T-helper 22 cell (primary cell): ENCODE measurements around the gene C1GALT1C1L.
"Not testable (repeated sequence)": the region's sequence is repeated elsewhere in the genome, so short reads cannot be mapped to it uniquely, and the experiment has no call there.

ENCODE experiments used
- DNase-seq: peaks from one replicate; pipeline ENCODE4 v3.0.0-alpha.2; 2020; ENCODE audit warnings: low read depth

C1GALT1C1L gene

GRCh38 chr2:43676322-43677050, at the start of gene C1GALT1C1L:
Gene C1GALT1C1L, minus strand, starts transcription at chr2:43676429. Its CDS starts 107 bp downstream, at chr2:43676322.
- no peak for DNase-seq

- DNase-seq, result no peak
Measured at GRCh38 chr2:43725711-43726246, 49.5 kb upstream of the C1GALT1C1L start.

GRCh38 chr2:43724728-43725526, 48.7 kb upstream of the C1GALT1C1L start:
- no peak for DNase-seq

GRCh38 chr2:43718530-43719124, 42.4 kb upstream of the C1GALT1C1L start:
- DNase-seq, result no peak

GRCh38 chr2:43717322-43717721, 41.1 kb upstream of the C1GALT1C1L start:
- no peak for DNase-seq

GRCh38 chr2:43715300-43716098, 39.3 kb upstream of the C1GALT1C1L start:
- DNase-seq, result no peak

- no peak for DNase-seq
Measured at GRCh38 chr2:43714164-43714563, 37.9 kb upstream of the C1GALT1C1L start.

GRCh38 chr2:43710866-43711265, 34.6 kb upstream of the C1GALT1C1L start:
- no peak for DNase-seq

GRCh38 chr2:43708891-43709290, 32.7 kb upstream of the C1GALT1C1L start:
- DNase-seq, result no peak

- no peak for DNase-seq
Measured at GRCh38 chr2:43708178-43708577, 31.9 kb upstream of the C1GALT1C1L start.

- DNase-seq, result no peak
Measured at GRCh38 chr2:43707255-43708015, 31.2 kb upstream of the C1GALT1C1L start.

GRCh38 chr2:43701111-43701510, 24.9 kb upstream of the C1GALT1C1L start:
- DNase-seq, result no peak

GRCh38 chr2:43699761-43700160, 23.5 kb upstream of the C1GALT1C1L start:
- no peak for DNase-seq

- not testable (repeated sequence) for DNase-seq
Measured at GRCh38 chr2:43698140-43698539, 21.9 kb upstream of the C1GALT1C1L start.

GRCh38 chr2:43692428-43692994, 16.3 kb upstream of the C1GALT1C1L start:
- no peak for DNase-seq

- no peak for DNase-seq
Measured at GRCh38 chr2:43689999-43690398, 13.8 kb upstream of the C1GALT1C1L start.

GRCh38 chr2:43685357-43685756, 9.1 kb upstream of the C1GALT1C1L start:
- DNase-seq, result no peak

- not testable (repeated sequence) for DNase-seq
Measured at GRCh38 chr2:43677783-43678182, 1.6 kb upstream of the C1GALT1C1L start.

- no peak for DNase-seq
Measured at GRCh38 chr2:43675646-43676321, 445 bp downstream of the C1GALT1C1L start.

- no peak for DNase-seq
Measured at GRCh38 chr2:43657241-43657640, 19.0 kb downstream of the C1GALT1C1L start.
